Natural killer cell (primary cell): ENCODE results near the gene WDR49. TPM values are rescaled to one million over a fixed set of nuclear protein-coding genes. Genes with fewer than 3 reads are reported as not detected.

Experiments
- ATAC-seq, 3 donors: fragments of 150-1000 bp in 2 of 3; fragments of 200-7000 bp in 1 of 3; cut with Tn5 transposase; 1 replicate in 1 of 3; 2 replicates in 2 of 3; pipeline ENCODE4 v1.10.0; 2021; ENCODE audit warnings: mild to moderate bottlenecking in 2 of 3, moderate library complexity in 2 of 3
- DNase-seq, 2 donors: peaks; one replicate each; pipeline versions ENCODE4 v3.0.0 to v3.0.0-alpha.2; 2013 to 2021; ENCODE audit warnings: mixed read lengths in 1 of 2
- H3K27ac ChIP-seq: one replicate; pipeline ENCODE4 v1.5.1; 2013; ENCODE audit warnings: mild to moderate bottlenecking, low read length
- H3K27me3 ChIP-seq: one replicate; pipeline ENCODE4 v1.6.1; 2013; ENCODE audit warnings: low read length; ENCODE audit not compliant: control insufficient read depth, insufficient read depth
- H3K36me3 ChIP-seq: one replicate; pipeline ENCODE4 v1.6.1; 2013; ENCODE audit warnings: low read length; ENCODE audit not compliant: control insufficient read depth, insufficient read depth
- H3K4me1 ChIP-seq: one replicate; pipeline ENCODE4 v1.6.1; 2013; ENCODE audit warnings: low read length; ENCODE audit not compliant: control insufficient read depth, insufficient read depth
- H3K4me3 ChIP-seq: one replicate; pipeline ENCODE4 v1.5.1; 2013; ENCODE audit warnings: low read length
- H3K9me3 ChIP-seq: one replicate; pipeline ENCODE4 v1.6.1; 2013; ENCODE audit warnings: low read length; ENCODE audit not compliant: control insufficient read depth, insufficient read depth
- H3K27ac Mint-ChIP-seq, 2 donors: one replicate each; pipeline ENCODE4 v1.8.0; 2022; ENCODE audit warnings: mild to moderate bottlenecking in 2 of 2, mixed read lengths in 2 of 2, moderate library complexity in 1 of 2
- H3K27me3 Mint-ChIP-seq, 2 donors: one replicate each; pipeline ENCODE4 v1.8.0; 2022; ENCODE audit warnings: low read depth in 2 of 2, mixed read lengths in 2 of 2
- H3K36me3 Mint-ChIP-seq: one replicate; pipeline ENCODE4 v1.8.0; 2022; ENCODE audit warnings: mixed read lengths
- H3K4me1 Mint-ChIP-seq, 2 donors: one replicate each; pipeline ENCODE4 v1.8.0; 2022; ENCODE audit warnings: mixed read lengths in 2 of 2
- H3K4me3 Mint-ChIP-seq: one replicate; pipeline ENCODE4 v1.8.0; 2022; ENCODE audit warnings: mild to moderate bottlenecking, moderate library complexity, mixed read lengths
- H3K9me3 Mint-ChIP-seq, 2 donors: one replicate each; pipeline ENCODE4 v1.8.0; 2022; ENCODE audit warnings: mixed read lengths in 2 of 2
- WGBS: methylation state at CpG from one replicate; pipeline ENCODE4 v1.1.7; 2013; ENCODE audit warnings: missing lambda C conversion rate; ENCODE audit not compliant: insufficient coverage; 5-methylcytosine and 5-hydroxymethylcytosine counted together
- intact Hi-C: fragments of 100-400 bp; cut with micrococcal nuclease; formaldehyde crosslinking; loops from one replicate; pipeline ENCODE4 v1.14.2; 2022
- total RNA-seq, 4 donors: library from RNA; stranded (reverse); fragments of 120-200 nt in 1 of 4; gene quantifications; one replicate each; pipeline versions ENCODE4 v1.2.3 to v1.2.4, GENCODE V29; 2013 to 2022
- TF ChIP-seq, protein P1 (sequence below): fragments of 200-600 bp; IDR thresholded peaks from one replicate; pipeline ENCODE4 v1.8.0; 2022; ENCODE audit warnings: antibody characterized with exemption

The WDR49 gene
- total RNA-seq, 3 donors from 2014 or later (not counting 1 experiment from before 2014, with no cell fraction given), result 1.4 to 1.9 (median 1.5) TPM

DNA sequence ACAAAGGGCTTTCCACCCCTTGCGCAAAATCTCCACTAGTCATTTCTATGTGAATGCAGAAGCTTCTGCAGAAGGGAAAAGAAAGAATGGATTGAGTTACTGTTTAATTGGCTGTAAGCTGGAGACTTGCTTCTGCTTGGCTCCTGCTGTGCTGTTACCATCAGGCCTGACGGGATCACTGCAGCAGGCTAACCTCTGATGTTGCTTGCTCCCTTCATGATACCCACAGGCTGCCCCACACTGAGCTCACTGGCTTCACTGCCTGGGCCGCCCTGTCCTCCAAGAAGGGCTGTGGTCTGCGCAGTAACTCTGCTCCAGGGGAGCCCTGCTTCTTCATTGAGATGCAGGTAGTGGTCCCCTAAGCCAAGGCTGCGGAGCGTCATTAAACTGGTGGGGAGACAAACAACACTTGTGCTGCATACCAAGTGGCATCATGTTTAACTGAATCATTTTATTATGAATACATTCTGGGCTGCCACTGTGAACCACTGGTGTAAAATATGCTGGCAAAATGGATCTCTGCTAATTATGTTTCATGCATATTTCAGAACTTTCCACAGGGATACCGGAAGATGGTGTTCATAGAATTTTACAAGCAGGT lies 78.6 kb downstream of the WDR49 start:
- ATAC-seq (no peak), DNase-seq (no peak)
- Histone ChIP-seq H3K4me3 (no peak overlapping the region), H3K9me3 (no peaks in the 10 kb centered on the region), H3K27me3 (no peaks in the 10 kb centered on the region), H3K27ac (no peak overlapping the region), H3K4me1 (no peaks in the 10 kb centered on the region), H3K36me3 (no peaks in the 10 kb centered on the region)
- H3K4me3 Mint-ChIP-seq, result no peak overlapping the region
- 90% methylated on average over 7 of the region's 7 CpGs for WGBS
- H3K27ac Mint-ChIP-seq, result no peak overlapping the region
- H3K27me3 Mint-ChIP-seq, result peaks cover 0 to 6% of the 10 kb centered on the region in 2 donors
- TF ChIP-seq, protein P1, sequence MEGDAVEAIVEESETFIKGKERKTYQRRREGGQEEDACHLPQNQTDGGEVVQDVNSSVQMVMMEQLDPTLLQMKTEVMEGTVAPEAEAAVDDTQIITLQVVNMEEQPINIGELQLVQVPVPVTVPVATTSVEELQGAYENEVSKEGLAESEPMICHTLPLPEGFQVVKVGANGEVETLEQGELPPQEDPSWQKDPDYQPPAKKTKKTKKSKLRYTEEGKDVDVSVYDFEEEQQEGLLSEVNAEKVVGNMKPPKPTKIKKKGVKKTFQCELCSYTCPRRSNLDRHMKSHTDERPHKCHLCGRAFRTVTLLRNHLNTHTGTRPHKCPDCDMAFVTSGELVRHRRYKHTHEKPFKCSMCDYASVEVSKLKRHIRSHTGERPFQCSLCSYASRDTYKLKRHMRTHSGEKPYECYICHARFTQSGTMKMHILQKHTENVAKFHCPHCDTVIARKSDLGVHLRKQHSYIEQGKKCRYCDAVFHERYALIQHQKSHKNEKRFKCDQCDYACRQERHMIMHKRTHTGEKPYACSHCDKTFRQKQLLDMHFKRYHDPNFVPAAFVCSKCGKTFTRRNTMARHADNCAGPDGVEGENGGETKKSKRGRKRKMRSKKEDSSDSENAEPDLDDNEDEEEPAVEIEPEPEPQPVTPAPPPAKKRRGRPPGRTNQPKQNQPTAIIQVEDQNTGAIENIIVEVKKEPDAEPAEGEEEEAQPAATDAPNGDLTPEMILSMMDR, result no peak
- intact Hi-C loops, result no loop called here
- H3K36me3 Mint-ChIP-seq, result no peaks in the 10 kb centered on the region
- no peaks in the 10 kb centered on the region for H3K9me3 Mint-ChIP-seq
- no peaks in the 10 kb centered on the region for H3K4me1 Mint-ChIP-seq

- Histone ChIP-seq H3K27ac (no peak overlapping the region), H3K36me3 (no peaks in the 10 kb centered on the region), H3K27me3 (no peaks in the 10 kb centered on the region), H3K4me1 (no peaks in the 10 kb centered on the region), H3K4me3 (no peak overlapping the region), H3K9me3 (no peaks in the 10 kb centered on the region)
- Mint-ChIP-seq H3K9me3 (no peaks in the 10 kb centered on the region), H3K4me3 (no peak overlapping the region), H3K4me1 (no peaks in the 10 kb centered on the region), H3K27me3 (peaks cover 0 to 6% of the 10 kb centered on the region in 2 donors), H3K36me3 (no peaks in the 10 kb centered on the region), H3K27ac (no peak overlapping the region)
- no peak for DNase-seq
- WGBS, result 68% methylated on average over 2 of the region's 2 CpGs
- TF ChIP-seq, protein P1, result no peak
- ATAC-seq, result no peak
- intact Hi-C loops, result no loop called here
Observed at GRCh38 chr3:167572991-167573390, 80.8 kb downstream of the WDR49 start.

DNA sequence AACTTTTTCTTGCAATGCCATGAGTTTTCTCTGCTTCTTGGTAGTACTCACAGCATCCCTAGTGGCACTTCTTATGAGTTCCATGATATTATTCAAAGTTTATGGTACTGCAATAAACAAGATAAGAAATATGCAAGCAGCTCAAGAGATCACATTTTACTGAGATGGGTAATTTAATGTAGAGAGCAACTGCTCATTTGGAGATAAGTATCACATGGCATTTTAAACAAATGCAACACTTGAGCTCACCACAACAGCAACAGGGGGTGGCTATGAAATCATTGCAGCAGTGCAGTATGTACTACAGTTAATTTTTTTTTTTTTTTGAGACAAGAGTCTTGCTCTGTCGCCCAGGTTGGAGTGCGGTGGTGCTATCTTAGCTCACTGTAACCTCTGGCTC lies 85.1 kb downstream of the WDR49 start:
- TF ChIP-seq, protein P1, result no peak
- H3K4me1 ChIP-seq, result no peaks in the 10 kb centered on the region
- H3K4me1 Mint-ChIP-seq, result no peaks in the 10 kb centered on the region
- H3K27ac Mint-ChIP-seq, result no peak overlapping the region
- intact Hi-C loops, result no loop called here
- 96% methylated on average over 2 of the region's 2 CpGs for WGBS
- H3K36me3 Mint-ChIP-seq, result no peaks in the 10 kb centered on the region
- DNase-seq (no peak), ATAC-seq (no peak)
- no peaks in the 10 kb centered on the region for H3K9me3 ChIP-seq
- no peak overlapping the region for H3K4me3 ChIP-seq
- peaks cover 2 to 4% of the 10 kb centered on the region in 2 donors for H3K27me3 Mint-ChIP-seq
- H3K9me3 Mint-ChIP-seq, result no peaks in the 10 kb centered on the region
- no peak overlapping the region for H3K27ac ChIP-seq
- H3K4me3 Mint-ChIP-seq, result no peak overlapping the region
- no peaks in the 10 kb centered on the region for H3K27me3 ChIP-seq
- H3K36me3 ChIP-seq, result no peaks in the 10 kb centered on the region

GRCh38 chr3:167565489-167565888 lies 88.3 kb downstream of the WDR49 start:
- Mint-ChIP-seq H3K4me3 (no peak overlapping the region), H3K9me3 (no peaks in the 10 kb centered on the region), H3K4me1 (no peaks in the 10 kb centered on the region), H3K27ac (no peak overlapping the region), H3K36me3 (no peaks in the 10 kb centered on the region), H3K27me3 (peaks cover 0 to 4% of the 10 kb centered on the region in 2 donors)
- no peaks in the 10 kb centered on the region for H3K4me1 ChIP-seq
- TF ChIP-seq, protein P1, result no peak
- ATAC-seq (no peak), DNase-seq (no peak)
- no peak overlapping the region for H3K4me3 ChIP-seq
- no peak overlapping the region for H3K27ac ChIP-seq
- WGBS, result 100% methylated on average over 1 of the region's 1 CpG
- H3K27me3 ChIP-seq, result no peaks in the 10 kb centered on the region
- no peaks in the 10 kb centered on the region for H3K9me3 ChIP-seq
- no peaks in the 10 kb centered on the region for H3K36me3 ChIP-seq
- intact Hi-C loops, result no loop called here
